ENCODE data around the gene ST6GALNAC2. TPM values are rescaled to one million over a fixed set of nuclear protein-coding genes. Genes with fewer than 3 reads are reported as not detected.

Gene ST6GALNAC2
- total RNA-seq, 1 experiment from 2014 or later: 14.3 TPM

DNA sequence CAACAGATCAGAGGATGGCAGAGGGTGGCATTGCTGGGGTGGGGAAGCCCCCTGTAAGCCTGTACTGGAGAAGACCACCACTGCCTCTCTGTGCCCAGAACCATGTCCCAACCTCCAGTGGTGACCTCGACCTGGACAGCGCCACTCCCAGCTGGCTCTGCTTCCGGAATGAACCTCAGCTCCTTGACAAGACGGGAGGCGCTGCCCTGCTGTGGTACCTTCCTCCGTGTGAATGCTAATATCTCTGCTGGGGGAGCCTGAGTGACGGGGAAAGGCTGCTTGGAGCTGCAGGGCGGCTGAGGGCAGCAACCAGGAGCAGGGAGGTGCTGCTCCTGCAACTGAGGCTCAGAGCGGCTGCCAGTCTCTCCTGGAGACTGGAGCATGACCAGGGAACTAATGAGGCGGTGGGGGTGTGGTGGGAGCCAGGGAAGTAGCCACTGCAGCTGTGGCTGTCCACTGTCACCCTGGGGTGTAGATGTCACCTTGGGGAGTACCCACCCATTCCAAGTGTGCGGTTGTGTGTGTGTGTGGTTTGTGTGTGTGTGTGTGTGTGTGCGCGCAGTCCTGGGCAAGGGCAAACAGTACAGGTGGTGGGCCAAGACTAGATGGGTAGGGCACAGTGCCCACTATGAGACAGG, 39.6 kb downstream of the ST6GALNAC2 start:
- in situ Hi-C loops (cut with HindIII; ENCODE audit: low sequenced_read_pairs): no loop called here
- no peak for DNase-seq (ENCODE audit: low spot score)

GRCh38 chr17:76544546-76545365, 40.9 kb downstream of the ST6GALNAC2 start:
- in situ Hi-C loops (cut with HindIII; ENCODE audit: low sequenced_read_pairs): no loop called here
- DNase-seq (ENCODE audit: low spot score): peak; percentile 80

DNA sequence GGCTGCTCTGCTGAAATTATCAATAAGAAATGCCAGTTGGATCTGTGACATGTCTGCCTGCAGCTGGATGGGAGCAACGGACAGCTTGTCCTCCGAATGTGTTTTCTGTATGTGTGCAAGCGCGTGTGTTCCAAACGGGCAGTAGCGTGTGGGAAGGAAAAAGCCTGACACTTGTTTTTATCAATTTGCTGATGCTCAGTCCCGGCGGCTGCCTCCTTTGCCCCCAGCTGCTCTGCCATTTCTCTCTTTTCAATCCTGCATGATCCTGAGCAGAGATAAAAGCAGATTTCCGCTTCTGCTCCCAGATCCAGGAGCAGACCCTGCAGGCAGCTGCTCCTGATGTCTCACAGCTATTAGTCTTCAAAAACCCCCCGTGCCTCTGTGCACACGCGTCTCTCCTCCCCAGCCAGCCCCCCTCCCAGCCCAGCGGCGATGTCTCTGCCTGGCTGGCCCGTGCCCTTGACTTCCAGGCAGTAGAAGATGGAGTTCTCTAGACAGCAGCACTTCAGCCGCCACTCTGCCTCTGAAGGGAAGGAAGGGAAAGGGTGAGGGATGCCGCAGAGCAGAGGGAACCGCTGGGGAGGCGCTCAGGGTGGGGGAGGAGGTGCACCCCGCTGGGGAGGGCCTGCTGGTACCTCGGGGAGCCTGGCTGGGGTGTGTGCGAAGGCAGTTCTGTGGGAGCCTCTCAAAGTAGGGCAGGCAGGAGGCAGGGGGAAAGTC, 41.7 kb downstream of the ST6GALNAC2 start:
- in situ Hi-C loops (cut with HindIII; ENCODE audit: low sequenced_read_pairs): no loop called here
- no peak for DNase-seq (ENCODE audit: low spot score)

DNA sequence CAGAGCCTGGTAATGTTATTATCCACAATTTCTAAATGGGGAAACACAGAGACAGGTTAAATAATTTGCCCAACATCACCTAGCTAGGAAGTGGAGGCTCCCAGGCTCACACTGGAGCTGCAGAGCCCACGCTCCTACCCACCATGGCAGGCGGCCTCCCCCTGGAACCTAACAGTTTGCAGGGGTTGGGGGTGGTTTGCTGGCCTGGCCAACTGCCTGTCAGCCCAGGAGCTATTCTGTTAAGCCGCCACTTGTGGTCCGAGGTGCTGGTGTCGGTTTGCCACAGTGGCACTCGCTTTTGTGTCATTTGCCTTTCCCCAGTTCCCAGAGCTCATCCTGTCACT, 42.2 kb downstream of the ST6GALNAC2 start:
- in situ Hi-C loops (cut with HindIII; ENCODE audit: low sequenced_read_pairs): no loop called here
- DNase-seq (ENCODE audit: low spot score): no peak

DNA sequence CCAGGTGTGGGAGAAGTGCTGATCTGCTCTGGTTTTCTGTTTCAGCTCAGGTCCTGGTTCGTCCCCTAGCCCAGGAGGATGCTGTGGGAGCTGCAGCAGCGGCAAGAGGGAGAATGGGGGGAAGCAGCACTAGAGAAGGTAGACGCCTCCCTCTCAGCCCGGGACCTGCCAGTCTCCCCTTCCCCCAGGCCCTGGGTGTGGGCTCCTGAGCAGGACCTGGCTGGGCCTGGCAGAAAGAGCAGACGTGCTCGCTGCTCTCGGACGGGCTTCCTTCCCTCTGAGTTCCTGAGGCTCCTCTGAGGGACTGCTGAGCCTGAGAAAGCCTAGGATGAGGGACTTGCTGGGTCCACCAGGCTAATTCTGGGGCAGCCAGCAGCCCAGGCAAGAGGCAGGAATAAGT, 42.7 kb downstream of the ST6GALNAC2 start:
- no peak for DNase-seq (ENCODE audit: low spot score)
- in situ Hi-C loops (cut with HindIII; ENCODE audit: low sequenced_read_pairs): no loop called here

GRCh38 chr17:76542566-76542971, 43.1 kb downstream of the ST6GALNAC2 start:
- DNase-seq (ENCODE audit: low spot score): no peak
- in situ Hi-C loops (cut with HindIII; ENCODE audit: low sequenced_read_pairs): no loop called here

GRCh38 chr17:76541739-76542454, 43.8 kb downstream of the ST6GALNAC2 start:
- in situ Hi-C loops (cut with HindIII; ENCODE audit: low sequenced_read_pairs): no loop called here
- peak; percentile 91 for DNase-seq (ENCODE audit: low spot score)

DNA sequence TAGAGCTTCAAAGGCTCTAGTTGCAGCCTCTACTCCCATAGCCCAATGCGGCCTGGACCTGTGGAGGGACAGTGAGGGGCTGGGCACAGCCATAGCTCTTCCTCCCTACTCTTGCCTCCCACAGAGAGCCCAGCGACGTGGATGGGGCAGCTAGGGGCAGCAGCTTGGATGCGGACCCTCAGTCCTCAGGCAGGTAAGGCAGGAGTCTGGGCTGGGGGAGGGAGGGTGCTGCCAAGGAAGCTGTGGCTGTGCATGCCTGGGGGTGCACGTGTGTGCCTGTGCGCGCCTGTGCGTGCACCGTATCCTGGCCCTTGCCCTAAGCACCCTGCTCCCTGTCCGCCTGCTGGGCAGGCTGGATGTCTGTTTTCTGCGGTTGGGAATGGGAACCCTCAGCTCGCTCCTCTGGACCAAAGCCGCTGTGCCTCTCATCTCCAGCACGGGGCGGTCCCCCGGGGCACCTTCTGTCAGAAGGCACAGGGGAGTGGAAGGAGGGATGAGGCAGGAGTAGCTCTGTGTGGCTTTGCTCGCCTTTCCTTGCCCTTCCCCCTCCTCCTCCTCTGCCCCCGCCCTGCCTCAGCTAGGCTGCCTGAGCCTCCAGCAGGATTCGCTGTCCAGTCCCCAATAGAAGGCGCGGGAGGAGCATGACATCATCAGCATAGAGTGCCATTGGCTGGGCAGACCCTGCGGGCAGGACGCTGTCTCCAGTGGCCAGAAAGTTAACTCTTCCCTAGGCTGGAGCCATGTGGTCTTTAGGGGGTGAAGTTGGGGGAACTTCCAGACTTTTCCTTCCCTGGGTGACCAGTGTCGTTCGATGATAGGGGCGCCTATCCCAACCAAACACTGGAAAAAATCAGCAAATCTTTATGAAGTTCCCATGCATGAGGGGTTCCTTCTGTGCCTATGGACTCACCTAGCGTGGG, 45.0 kb downstream of the ST6GALNAC2 start:
- in situ Hi-C loops (cut with HindIII; ENCODE audit: low sequenced_read_pairs): no loop called here
- peak; percentile 99 for DNase-seq (ENCODE audit: low spot score)

DNA sequence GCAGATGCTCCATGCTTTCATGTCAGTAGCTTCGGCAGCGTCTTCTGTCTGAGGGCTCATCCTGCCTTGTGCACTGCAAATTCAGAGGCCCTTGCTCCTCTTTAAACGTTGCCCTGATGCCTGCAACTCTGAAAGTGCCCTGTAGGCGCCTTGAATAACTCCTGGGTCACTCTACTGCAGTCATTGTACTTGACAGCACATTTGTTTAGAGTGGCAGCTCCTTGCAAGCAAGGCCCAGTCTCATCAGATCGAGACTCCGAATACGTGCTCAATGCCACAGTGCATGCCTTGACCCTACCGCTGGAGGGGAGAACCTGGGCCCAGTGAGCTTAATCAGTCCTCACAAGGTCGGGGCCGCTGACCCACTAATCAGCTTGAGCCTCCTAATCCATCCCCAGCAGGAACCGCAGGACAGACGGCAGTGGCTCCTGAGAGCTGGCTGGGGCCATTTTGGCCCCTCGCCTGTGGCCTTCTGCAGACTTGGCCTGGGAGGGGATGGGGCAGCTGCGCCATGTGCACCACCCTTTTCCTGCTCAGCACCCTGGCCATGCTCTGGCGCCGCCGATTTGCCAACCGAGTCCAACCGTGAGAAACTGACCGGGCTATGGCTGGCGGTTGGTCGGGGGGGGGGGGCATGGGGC, 45.9 kb downstream of the ST6GALNAC2 start, which contains the start of gene PRCD:
Gene PRCD (plus strand): TSS at position 414 of the 641 bp plus-strand sequence. CDS start 98 bp downstream, at position 512.
- DNase-seq (ENCODE audit: low spot score): no peak
- in situ Hi-C loops (cut with HindIII; ENCODE audit: low sequenced_read_pairs): no loop called here

GRCh38 chr17:76538941-76539570, 46.6 kb downstream of the ST6GALNAC2 start:
- DNase-seq (ENCODE audit: low spot score): no peak
- in situ Hi-C loops (cut with HindIII; ENCODE audit: low sequenced_read_pairs): no loop called here

DNA sequence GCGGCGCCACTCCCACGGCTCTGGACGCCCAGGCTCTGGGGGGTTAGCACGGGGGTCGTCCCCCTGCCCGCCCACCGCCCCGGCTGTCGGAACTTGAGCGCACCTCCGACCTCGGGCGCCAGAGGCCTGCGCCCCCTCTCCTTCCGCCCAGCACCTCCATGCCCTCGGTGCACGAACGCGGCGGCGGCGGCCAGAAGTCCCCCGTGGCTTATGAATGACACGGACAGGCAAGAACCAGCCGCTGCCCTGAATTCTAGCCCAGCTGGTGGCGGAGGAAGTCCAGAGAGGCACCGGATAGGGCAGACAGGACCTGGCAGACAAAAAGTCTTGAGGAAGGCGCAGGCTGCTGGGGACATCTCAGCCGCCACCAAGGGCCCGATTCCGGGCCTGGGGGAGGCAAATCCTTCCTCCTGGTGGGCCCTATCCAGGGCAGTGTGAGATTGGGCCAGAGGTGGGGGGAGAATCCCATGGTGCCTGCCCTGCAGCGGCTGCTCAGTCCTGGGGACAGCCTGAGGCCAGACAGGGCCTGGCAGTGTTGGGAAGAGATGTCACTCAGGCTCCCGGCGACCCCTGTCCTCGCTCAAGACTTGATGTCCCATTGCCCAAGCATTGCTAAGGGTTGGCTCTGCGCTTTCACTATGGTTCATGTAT, 47.3 kb downstream of the ST6GALNAC2 start:
- in situ Hi-C loops (cut with HindIII; ENCODE audit: low sequenced_read_pairs): no loop called here
- peak; percentile 74 for DNase-seq (ENCODE audit: low spot score)

GRCh38 chr17:76537578-76538280, 47.9 kb downstream of the ST6GALNAC2 start, which contains the start of gene CYGB:
Gene CYGB (minus strand): TSS chr17:76537709. CDS start chr17:76537542, 167 bp downstream.
- DNase-seq (ENCODE audit: low spot score): no peak
- in situ Hi-C loops (cut with HindIII; ENCODE audit: low sequenced_read_pairs): no loop called here

- DNase-seq (ENCODE audit: low spot score): no peak
- in situ Hi-C loops (cut with HindIII; ENCODE audit: low sequenced_read_pairs): no loop called here
Observed at GRCh38 chr17:76537288-76537577, 48.4 kb downstream of the ST6GALNAC2 start.

GRCh38 chr17:76536511-76537287, 49.0 kb downstream of the ST6GALNAC2 start:
- in situ Hi-C loops (cut with HindIII; ENCODE audit: low sequenced_read_pairs): no loop called here
- no peak for DNase-seq (ENCODE audit: low spot score)

DNA sequence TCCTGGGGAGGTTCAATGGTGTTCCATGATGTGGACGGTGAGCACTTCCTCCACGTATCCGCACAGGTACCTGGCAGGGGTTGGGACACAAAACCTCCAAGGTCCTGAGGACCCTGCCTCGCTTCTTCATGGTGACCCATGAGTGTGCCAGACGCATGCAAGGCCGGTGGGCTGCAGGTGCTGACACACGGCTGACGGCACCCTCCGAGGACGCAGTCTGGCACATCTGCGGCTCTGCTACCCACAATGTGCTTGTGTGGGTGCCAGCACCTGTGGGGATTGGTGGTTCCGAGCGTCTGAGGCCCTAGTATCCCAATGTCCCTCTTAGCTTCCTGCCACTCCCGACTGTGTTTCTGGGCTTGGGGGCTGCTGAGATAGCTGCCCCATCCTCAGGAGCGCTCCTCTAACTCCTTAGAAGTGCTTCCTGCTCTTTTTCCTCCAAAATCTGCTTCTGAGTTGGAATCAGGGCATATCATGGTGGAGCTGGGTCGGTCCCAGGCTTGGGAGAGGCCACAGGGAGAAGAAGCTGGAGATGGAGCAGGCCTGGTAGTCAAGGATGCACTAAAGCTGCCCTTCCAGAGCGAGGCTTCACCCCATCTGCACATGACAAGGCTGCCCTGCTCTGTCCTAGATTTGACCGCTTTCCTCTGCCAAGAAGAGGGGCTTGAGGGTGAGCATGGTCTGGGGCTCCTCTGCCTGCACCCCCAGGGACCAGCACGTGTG, 49.7 kb downstream of the ST6GALNAC2 start:
- in situ Hi-C loops (cut with HindIII; ENCODE audit: low sequenced_read_pairs): no loop called here
- no peak for DNase-seq (ENCODE audit: low spot score)

All from G401 (cell line).